Activated naive CD8-positive, alpha-beta T cell (primary cell): ENCODE results near the gene LUC7L3.
"Not testable (repeated sequence)": the region's sequence is repeated elsewhere in the genome, so short reads cannot be mapped to it uniquely, and the experiment has no call there.

Experiments
- H3K27ac Mint-ChIP-seq: one replicate; pipeline ENCODE4 v1.8.0; 2021; ENCODE audit warnings: mixed read lengths
- H3K27me3 Mint-ChIP-seq: one replicate; pipeline ENCODE4 v1.8.0; 2021; ENCODE audit warnings: mixed read lengths
- H3K36me3 Mint-ChIP-seq: one replicate; pipeline ENCODE4 v1.8.0; 2021; ENCODE audit warnings: mixed read lengths
- H3K4me1 Mint-ChIP-seq: one replicate; pipeline ENCODE4 v1.8.0; 2021; ENCODE audit warnings: low read depth, mixed read lengths
- H3K4me3 Mint-ChIP-seq: one replicate; pipeline ENCODE4 v1.8.0; 2021; ENCODE audit warnings: mild to moderate bottlenecking, mixed read lengths
- H3K9me3 Mint-ChIP-seq: one replicate; pipeline ENCODE4 v1.8.0; 2021; ENCODE audit warnings: low read depth, mixed read lengths

Gene LUC7L3

DNA sequence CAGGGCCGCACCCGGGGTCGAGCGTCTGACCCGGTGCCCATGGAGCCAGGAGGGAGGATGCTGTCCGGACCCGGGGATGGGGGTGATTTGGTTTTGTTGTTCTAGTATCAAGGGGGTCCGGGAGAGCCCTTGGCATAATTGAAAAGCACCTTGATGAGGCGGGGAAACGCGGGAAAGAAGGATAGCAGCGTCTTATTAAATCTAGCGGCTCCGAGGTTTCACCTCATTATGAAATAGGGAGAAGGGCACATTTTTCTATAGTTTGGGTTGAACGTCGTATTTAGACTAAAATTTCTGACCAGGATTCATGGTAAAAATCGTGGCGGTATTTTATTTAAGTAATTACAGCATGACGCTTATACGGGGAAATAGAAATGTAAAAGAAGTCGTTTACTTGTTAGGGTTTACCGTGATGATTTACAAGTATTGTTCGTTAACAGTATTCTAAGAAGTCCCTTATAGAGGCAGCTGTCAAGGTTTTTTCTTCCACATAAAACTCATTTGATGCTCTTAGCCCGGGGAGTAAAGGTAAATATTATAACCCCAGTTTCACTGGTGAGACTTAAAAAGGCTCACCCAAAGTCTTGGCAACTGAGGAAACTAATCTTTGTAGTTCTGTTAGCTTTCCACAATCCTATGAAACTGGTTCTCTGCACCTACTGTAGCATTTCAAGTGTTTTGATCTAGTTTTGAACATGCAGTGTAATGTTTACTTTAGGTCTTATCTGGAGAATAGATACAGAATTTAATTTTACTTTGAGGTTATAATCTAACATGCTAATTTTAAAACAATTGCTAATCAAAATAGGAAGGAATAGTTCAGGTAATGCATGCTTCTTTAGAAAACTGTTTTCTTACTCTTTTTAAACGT lies 756 bp downstream of the LUC7L3 start:
- Mint-ChIP-seq H3K27ac (peak overlapping the region; percentile 99), H3K36me3 (peaks cover 9% of the 10 kb centered on the region), H3K4me3 (peak overlapping the region; percentile 89), H3K27me3 (no peaks in the 10 kb centered on the region), H3K4me1 (peaks cover 33% of the 10 kb centered on the region), H3K9me3 (no peaks in the 10 kb centered on the region)

GRCh38 chr17:50721194-50722010 lies 2.0 kb downstream of the LUC7L3 start:
- peaks cover 41% of the 10 kb centered on the region for H3K4me1 Mint-ChIP-seq
- peaks cover 9% of the 10 kb centered on the region for H3K36me3 Mint-ChIP-seq
- H3K27ac Mint-ChIP-seq: peak overlapping the region; percentile 99
- H3K4me3 Mint-ChIP-seq: peak overlapping the region; percentile 89
- no peaks in the 10 kb centered on the region for H3K27me3 Mint-ChIP-seq
- no peaks in the 10 kb centered on the region for H3K9me3 Mint-ChIP-seq

DNA sequence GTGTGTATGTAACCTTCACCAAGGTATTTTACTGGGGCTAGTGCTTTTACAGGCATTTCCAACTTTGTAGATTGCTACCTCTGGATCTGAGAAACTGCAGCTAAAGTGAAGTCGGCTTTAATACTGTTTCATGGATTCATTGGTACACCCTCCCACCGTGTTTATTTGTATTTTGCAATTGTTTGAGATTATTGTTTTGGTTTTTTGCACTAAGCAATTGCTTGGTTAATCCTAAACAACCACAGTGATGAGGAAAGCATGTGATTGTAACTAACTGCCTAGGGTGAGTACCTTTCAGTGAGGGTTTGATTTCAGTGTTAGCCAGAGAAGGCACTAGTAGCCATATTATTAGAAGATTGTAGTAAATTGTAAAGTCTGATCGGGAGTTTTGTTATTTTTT lies 3.3 kb downstream of the LUC7L3 start:
- Mint-ChIP-seq H3K4me1 (peaks cover 51% of the 10 kb centered on the region), H3K27ac (peak overlapping the region; percentile 11), H3K9me3 (no peaks in the 10 kb centered on the region), H3K4me3 (peak overlapping the region; percentile 89), H3K27me3 (no peaks in the 10 kb centered on the region), H3K36me3 (peaks cover 12% of the 10 kb centered on the region)

DNA sequence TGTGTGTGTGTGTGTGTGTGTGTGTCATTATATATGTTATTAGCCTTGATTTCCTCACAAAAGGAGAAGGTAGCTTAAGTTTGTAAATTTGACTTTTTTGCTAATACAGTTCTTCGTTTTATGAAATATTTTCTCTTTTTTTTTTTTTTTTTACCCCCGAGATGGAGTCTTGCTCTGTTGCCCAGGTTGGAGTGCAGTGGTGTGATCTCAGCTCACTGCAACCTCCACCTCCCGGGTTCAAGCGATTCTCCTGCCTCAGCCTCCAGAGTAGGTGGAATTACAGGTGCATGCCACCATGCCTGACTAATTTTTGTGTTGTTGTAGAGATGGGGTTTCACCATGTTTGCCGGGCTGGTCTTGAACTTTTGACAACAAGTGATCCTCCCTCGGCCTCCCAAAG lies 5.2 kb downstream of the LUC7L3 start:
- not testable (repeated sequence) for H3K27me3 Mint-ChIP-seq, H3K9me3 Mint-ChIP-seq, H3K4me3 Mint-ChIP-seq, H3K27ac Mint-ChIP-seq
- peaks cover 65% of the 10 kb centered on the region for H3K4me1 Mint-ChIP-seq
- peaks cover 12% of the 10 kb centered on the region for H3K36me3 Mint-ChIP-seq

GRCh38 chr17:50725769-50726655 lies 6.6 kb downstream of the LUC7L3 start:
- Mint-ChIP-seq H3K27ac (no peak overlapping the region), H3K4me1 (peaks cover 69% of the 10 kb centered on the region), H3K9me3 (no peaks in the 10 kb centered on the region), H3K36me3 (peaks cover 11% of the 10 kb centered on the region), H3K27me3 (no peaks in the 10 kb centered on the region), H3K4me3 (peak overlapping the region; percentile 38)

DNA sequence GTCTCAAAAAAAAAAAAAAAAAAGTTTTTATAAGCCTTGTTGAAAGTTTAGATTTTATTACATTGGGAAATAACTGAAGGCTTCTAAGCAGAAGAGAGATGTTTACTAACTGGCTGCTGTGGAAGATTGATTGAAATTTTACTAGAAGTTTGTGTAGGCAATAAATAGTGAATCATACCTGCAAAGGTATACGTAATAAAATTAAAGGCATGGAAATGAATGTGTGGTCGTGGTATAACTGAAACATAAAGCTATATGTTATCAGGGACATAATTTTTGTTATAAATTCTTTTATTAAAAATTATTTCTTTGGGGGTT lies 8.7 kb downstream of the LUC7L3 start:
- Mint-ChIP-seq H3K27ac (no peak overlapping the region), H3K27me3 (no peaks in the 10 kb centered on the region), H3K36me3 (peaks cover 6% of the 10 kb centered on the region), H3K4me3 (no peak overlapping the region), H3K9me3 (no peaks in the 10 kb centered on the region), H3K4me1 (peaks cover 71% of the 10 kb centered on the region)

- Mint-ChIP-seq H3K4me1 (peaks cover 67% of the 10 kb centered on the region), H3K27ac (no peak overlapping the region), H3K36me3 (peaks cover 6% of the 10 kb centered on the region), H3K9me3 (no peaks in the 10 kb centered on the region), H3K4me3 (peak overlapping the region; percentile 28), H3K27me3 (no peaks in the 10 kb centered on the region)
These were observed 9.7 kb downstream of the LUC7L3 start for GRCh38 chr17:50728881-50729765.

- Mint-ChIP-seq H3K27me3 (no peaks in the 10 kb centered on the region), H3K9me3 (no peaks in the 10 kb centered on the region), H3K4me1 (peaks cover 69% of the 10 kb centered on the region), H3K4me3 (peak overlapping the region; percentile 30), H3K36me3 (peaks cover 6% of the 10 kb centered on the region), H3K27ac (peak overlapping the region; percentile 70)
These were observed 12.4 kb downstream of the LUC7L3 start for GRCh38 chr17:50731575-50732460.

DNA sequence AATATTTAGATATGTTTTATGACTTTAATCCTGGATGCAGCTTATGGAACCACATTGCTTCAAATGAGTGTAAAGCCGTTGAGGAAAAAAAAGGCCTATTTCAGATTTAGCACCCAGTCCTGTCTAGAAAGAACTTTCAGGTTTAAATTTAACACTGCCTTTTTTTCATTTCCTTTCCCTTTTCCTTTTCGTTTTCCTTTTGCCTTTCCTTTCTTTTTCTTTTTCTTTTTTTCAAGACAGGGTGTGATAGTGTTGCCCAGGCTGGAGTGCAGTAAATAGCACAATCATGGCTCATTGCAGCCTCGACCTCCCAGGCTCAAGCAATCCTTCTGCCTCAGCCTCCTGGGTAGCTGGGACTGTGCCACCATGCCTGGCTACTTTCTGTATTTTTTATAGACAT lies 15.9 kb downstream of the LUC7L3 start:
- H3K27me3 Mint-ChIP-seq: no peaks in the 10 kb centered on the region
- H3K9me3 Mint-ChIP-seq: no peaks in the 10 kb centered on the region
- H3K4me3 Mint-ChIP-seq: no peak overlapping the region
- peaks cover 10% of the 10 kb centered on the region for H3K36me3 Mint-ChIP-seq
- H3K4me1 Mint-ChIP-seq: peaks cover 73% of the 10 kb centered on the region
- peak overlapping the region; percentile 10 for H3K27ac Mint-ChIP-seq

DNA sequence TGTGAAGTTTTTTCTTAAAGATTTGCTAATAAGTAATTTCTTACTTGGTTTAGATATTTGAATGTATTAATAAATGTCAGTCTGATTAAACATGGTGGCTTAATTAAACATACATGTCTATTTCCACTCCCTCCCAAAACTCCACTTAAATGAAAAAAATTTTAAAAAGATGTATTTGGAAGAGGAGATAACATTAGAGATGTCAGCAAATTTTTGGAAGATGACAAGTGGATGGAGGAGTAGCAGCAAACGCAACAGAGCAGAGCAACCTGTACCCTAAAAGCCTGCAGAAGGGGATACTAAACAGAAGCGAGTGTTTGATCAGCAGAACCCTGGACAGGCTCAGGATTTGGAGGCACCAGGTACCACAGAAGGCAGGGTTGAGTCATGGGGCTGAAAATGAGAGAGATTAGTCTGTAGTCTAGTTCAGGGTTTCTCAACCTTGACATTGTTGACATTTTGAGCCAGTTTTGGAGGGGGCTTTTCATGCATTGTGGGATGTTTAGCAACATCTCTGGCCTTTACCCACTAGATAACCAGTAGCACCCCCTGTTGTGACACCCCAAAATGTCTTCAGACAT lies 17.8 kb downstream of the LUC7L3 start:
- Mint-ChIP-seq H3K27ac (no peak overlapping the region), H3K36me3 (peaks cover 9% of the 10 kb centered on the region), H3K4me1 (peaks cover 58% of the 10 kb centered on the region), H3K27me3 (no peaks in the 10 kb centered on the region), H3K4me3 (no peak overlapping the region), H3K9me3 (no peaks in the 10 kb centered on the region)

GRCh38 chr17:50739098-50739497 lies 19.7 kb downstream of the LUC7L3 start:
- H3K27me3 Mint-ChIP-seq: no peaks in the 10 kb centered on the region
- no peaks in the 10 kb centered on the region for H3K9me3 Mint-ChIP-seq
- H3K4me1 Mint-ChIP-seq: peaks cover 52% of the 10 kb centered on the region
- H3K27ac Mint-ChIP-seq: peak overlapping the region; percentile 79
- peaks cover 10% of the 10 kb centered on the region for H3K36me3 Mint-ChIP-seq
- no peak overlapping the region for H3K4me3 Mint-ChIP-seq

DNA sequence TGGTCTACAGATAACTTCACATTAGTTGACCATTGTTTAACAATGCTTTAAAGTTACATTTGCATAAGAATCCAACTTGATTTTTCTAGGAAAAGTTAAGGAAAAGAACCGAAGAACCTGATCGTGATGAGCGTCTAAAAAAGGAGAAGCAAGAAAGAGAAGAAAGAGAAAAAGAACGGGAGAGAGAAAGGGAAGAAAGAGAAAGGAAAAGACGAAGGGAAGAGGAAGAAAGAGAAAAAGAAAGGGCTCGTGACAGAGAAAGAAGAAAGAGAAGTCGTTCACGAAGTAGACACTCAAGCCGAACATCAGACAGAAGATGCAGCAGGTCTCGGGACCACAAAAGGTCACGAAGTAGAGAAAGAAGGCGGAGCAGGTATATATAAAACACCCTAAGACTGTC lies 26.2 kb downstream of the LUC7L3 start:
- Mint-ChIP-seq H3K27me3 (no peaks in the 10 kb centered on the region), H3K27ac (peak overlapping the region; percentile 64), H3K36me3 (peaks cover 7% of the 10 kb centered on the region), H3K4me3 (no peak overlapping the region), H3K9me3 (no peaks in the 10 kb centered on the region), H3K4me1 (peaks cover 5% of the 10 kb centered on the region)

DNA sequence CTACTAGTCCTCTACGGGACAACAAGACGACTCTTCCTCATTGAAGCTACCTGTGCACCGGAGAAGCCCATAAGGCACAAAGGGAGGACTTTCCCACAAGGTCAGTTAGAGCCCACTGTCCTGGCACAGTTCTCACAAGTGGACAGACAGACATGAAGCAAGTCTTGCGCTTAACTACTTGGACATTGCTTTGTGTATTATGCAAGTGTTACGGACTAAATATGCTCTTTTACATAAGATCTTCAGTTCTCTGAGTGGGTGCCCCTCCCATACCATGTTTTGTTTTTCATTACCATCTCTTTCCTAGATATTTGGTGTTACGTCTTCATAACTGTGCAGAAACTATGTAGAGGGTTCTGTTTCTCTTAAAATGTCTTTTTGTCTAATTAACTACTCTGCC lies 29.8 kb downstream of the LUC7L3 start:
- Mint-ChIP-seq H3K4me1 (peaks cover 3% of the 10 kb centered on the region), H3K9me3 (no peaks in the 10 kb centered on the region), H3K36me3 (peaks cover 5% of the 10 kb centered on the region), H3K27ac (peak overlapping the region; percentile 80), H3K4me3 (no peak overlapping the region), H3K27me3 (no peaks in the 10 kb centered on the region)
